ENCODE measurements around the gene ATG7. TPM values are rescaled to one million over a fixed set of nuclear protein-coding genes. Genes with fewer than 3 reads are reported as not detected.

Gene ATG7
- total RNA-seq, 4 donors from 2014 or later: 20.6 to 50.4 (median 39.9) TPM

GRCh38 chr3:11384074-11384473 is 111.9 kb downstream of the ATG7 start:
- Histone ChIP-seq H3K9me3 (no peaks in the 10 kb centered on the region), H3K4me3 (no peak overlapping the region), H3K27ac (replicated peaks in 1 of 4) (no peak overlapping the region), H3K4me1 (peaks cover 21 to 32% (median 31%) of the 10 kb centered on the region in 4 donors), H3K36me3 (peaks cover 0 to 10% (median 0%) of the 10 kb centered on the region in 4 donors), H3K27me3 (no peaks in the 10 kb centered on the region)
- 90% methylated on average over 2 of the region's 2 CpGs for WGBS
- DNase-seq (ENCODE audit: extremely low spot score): no peak
- no peak for TF ChIP-seq EP300 (IDR thresholded peaks at IDR 0.05)
- TF ChIP-seq, protein P1, sequence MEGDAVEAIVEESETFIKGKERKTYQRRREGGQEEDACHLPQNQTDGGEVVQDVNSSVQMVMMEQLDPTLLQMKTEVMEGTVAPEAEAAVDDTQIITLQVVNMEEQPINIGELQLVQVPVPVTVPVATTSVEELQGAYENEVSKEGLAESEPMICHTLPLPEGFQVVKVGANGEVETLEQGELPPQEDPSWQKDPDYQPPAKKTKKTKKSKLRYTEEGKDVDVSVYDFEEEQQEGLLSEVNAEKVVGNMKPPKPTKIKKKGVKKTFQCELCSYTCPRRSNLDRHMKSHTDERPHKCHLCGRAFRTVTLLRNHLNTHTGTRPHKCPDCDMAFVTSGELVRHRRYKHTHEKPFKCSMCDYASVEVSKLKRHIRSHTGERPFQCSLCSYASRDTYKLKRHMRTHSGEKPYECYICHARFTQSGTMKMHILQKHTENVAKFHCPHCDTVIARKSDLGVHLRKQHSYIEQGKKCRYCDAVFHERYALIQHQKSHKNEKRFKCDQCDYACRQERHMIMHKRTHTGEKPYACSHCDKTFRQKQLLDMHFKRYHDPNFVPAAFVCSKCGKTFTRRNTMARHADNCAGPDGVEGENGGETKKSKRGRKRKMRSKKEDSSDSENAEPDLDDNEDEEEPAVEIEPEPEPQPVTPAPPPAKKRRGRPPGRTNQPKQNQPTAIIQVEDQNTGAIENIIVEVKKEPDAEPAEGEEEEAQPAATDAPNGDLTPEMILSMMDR (IDR thresholded peaks at IDR 0.05): no peak
- TF ChIP-seq POLR2AphosphoS5 (IDR thresholded peaks at IDR 0.05): no peak
- no peak for TF ChIP-seq POLR2A (IDR thresholded peaks at IDR 0.05; ENCODE audit: low read depth)
- intact Hi-C loops (cut with DNase I): loop anchor here (5.0 to 10.0 kb wide), 2 partner anchors 83 to 151 kb away; no protein-coding TSS in a partner anchor

DNA sequence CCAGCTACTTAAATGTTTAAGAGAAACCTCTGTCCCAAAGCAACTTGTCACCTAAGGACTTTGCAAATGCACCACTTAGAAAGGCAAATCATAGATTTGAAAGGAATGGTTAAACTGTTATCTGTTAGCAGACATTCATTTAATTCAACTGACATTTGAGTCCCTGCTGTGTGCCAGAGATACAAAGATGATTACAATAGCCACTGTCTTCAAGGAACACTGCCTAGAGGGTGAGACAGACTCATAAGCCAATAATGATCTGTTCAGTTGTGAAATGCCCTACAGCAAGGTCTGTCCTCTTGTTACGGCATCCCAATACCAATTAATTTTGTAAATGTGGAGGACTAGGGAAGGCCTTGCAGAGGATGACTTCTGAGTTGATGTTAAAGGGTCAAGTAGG is 113.1 kb downstream of the ATG7 start:
- peaks cover 15 to 28% (median 24%) of the 10 kb centered on the region in 4 donors for H3K4me1 ChIP-seq
- 80% methylated on average over 1 of the region's 1 CpG for WGBS
- H3K4me3 ChIP-seq: no peak overlapping the region
- TF ChIP-seq POLR2A (IDR thresholded peaks at IDR 0.05; ENCODE audit: low read depth) (no peak), EP300 (IDR thresholded peaks at IDR 0.05) (no peak), POLR2AphosphoS5 (IDR thresholded peaks at IDR 0.05) (no peak)
- TF ChIP-seq, protein P1 (IDR thresholded peaks at IDR 0.05): no peak
- H3K27ac ChIP-seq (replicated peaks in 1 of 4): peak overlapping the region in 2 of 4 donors; percentile 39 to 58
- H3K27me3 ChIP-seq: no peaks in the 10 kb centered on the region
- H3K36me3 ChIP-seq: peaks cover 0 to 10% (median 0%) of the 10 kb centered on the region in 4 donors
- no peak for DNase-seq (ENCODE audit: extremely low spot score)
- no peaks in the 10 kb centered on the region for H3K9me3 ChIP-seq
- intact Hi-C loops (cut with DNase I): loop anchor here (10.0 kb wide), 1 partner anchor 149 kb away; no protein-coding TSS in a partner anchor

- Histone ChIP-seq H3K4me1 (peaks cover 21 to 26% (median 24%) of the 10 kb centered on the region in 4 donors), H3K4me3 (no peak overlapping the region), H3K9me3 (no peaks in the 10 kb centered on the region), H3K27ac (replicated peaks in 1 of 4) (peak overlapping the region in 2 of 4 donors; percentile 39 to 58), H3K36me3 (peaks cover 0 to 10% (median 0%) of the 10 kb centered on the region in 4 donors), H3K27me3 (no peaks in the 10 kb centered on the region)
- DNase-seq (ENCODE audit: extremely low spot score): no peak
- 37% methylated on average over 4 of the region's 4 CpGs for WGBS
- TF ChIP-seq POLR2A (IDR thresholded peaks at IDR 0.05; ENCODE audit: low read depth): no peak
- TF ChIP-seq, protein P1 (IDR thresholded peaks at IDR 0.05): no peak
- no peak for TF ChIP-seq EP300 (IDR thresholded peaks at IDR 0.05)
- no peak for TF ChIP-seq POLR2AphosphoS5 (IDR thresholded peaks at IDR 0.05)
- intact Hi-C loops (cut with DNase I): loop anchor here (10.0 kb wide), 1 partner anchor 149 kb away; no protein-coding TSS in a partner anchor
These were observed 113.7 kb downstream of the ATG7 start for GRCh38 chr3:11385891-11386290.

DNA sequence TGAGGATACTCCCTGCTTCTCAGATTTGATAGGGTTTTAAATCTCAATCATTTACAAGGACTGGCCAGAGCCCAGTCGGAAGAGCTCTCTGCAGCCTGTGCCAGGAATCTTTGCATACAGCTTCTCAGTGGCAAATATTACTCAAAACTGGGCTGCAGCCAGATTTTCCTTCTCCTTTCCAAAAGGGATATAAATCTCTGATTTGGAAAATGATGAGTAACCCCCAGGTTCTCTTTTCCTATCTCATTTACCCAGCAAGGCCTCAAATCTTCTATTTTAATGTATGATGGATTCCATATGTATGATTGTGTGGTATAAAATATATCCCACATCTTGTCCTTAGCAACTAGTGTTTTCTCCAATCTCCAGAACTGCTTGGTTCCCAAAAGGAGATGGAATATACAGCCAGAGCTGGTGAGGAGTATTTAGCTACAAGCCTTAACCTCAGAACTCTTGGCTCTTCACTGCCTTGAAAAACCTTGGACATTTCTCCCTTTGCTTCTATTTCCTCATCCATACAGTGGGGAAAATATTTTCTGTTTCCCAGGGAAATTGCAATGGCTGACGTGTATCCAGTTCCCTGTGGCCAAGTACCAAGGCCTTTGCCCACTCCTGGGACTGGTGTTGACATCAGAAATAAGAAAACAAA is 114.4 kb downstream of the ATG7 start:
- no peak for DNase-seq (ENCODE audit: extremely low spot score)
- H3K4me3 ChIP-seq: no peak overlapping the region
- peaks cover 27 to 33% (median 30%) of the 10 kb centered on the region in 4 donors for H3K4me1 ChIP-seq
- H3K36me3 ChIP-seq: peaks cover 0 to 10% (median 0%) of the 10 kb centered on the region in 4 donors
- intact Hi-C loops (cut with DNase I): loop anchor here (10.0 kb wide), 1 partner anchor 148 kb away; no protein-coding TSS in a partner anchor
- 24% methylated on average over 2 of the region's 2 CpGs for WGBS
- peak overlapping the region; percentile 25 to 58 (median 38) for H3K27ac ChIP-seq (replicated peaks in 1 of 4)
- no peaks in the 10 kb centered on the region for H3K27me3 ChIP-seq
- TF ChIP-seq POLR2A (IDR thresholded peaks at IDR 0.05; ENCODE audit: low read depth) (no peak), POLR2AphosphoS5 (IDR thresholded peaks at IDR 0.05) (no peak), EP300 (IDR thresholded peaks at IDR 0.05) (no peak)
- TF ChIP-seq, protein P1 (IDR thresholded peaks at IDR 0.05): no peak
- no peaks in the 10 kb centered on the region for H3K9me3 ChIP-seq
